DMS53 (cell line): Measurements from ENCODE around the gene SLC32A1.

Source experiments
- DNase-seq: peaks from one replicate; lab custom pipeline; 2025; lab: John Stamatoyannopoulos, UW

SLC32A1 gene

GRCh38 chr20:38723848-38724625 lies at the start of gene SLC32A1:
TSS of gene SLC32A1 (plus strand) at chr20:38724486. CDS start at chr20:38724725, 239 bp downstream.
- no peak for DNase-seq

GRCh38 chr20:38674765-38675133 lies 49.5 kb upstream of the SLC32A1 start:
- DNase-seq: no peak

GRCh38 chr20:38676576-38676975 lies 47.7 kb upstream of the SLC32A1 start:
- DNase-seq: no peak

- DNase-seq: peak; percentile 11
These were observed 43.6 kb upstream of the SLC32A1 start for GRCh38 chr20:38680500-38681306.

- DNase-seq: no peak
These were observed 39.0 kb upstream of the SLC32A1 start for GRCh38 chr20:38685271-38685670.

GRCh38 chr20:38685853-38686473 lies 38.3 kb upstream of the SLC32A1 start:
- peak; percentile 32 for DNase-seq

- DNase-seq: peak; percentile 50
These were observed 31.6 kb upstream of the SLC32A1 start for GRCh38 chr20:38692436-38693411.

GRCh38 chr20:38697306-38697705 lies 27.0 kb upstream of the SLC32A1 start:
- peak; percentile 13 for DNase-seq

- DNase-seq: no peak
These were observed 25.7 kb upstream of the SLC32A1 start for GRCh38 chr20:38698541-38698940.

GRCh38 chr20:38700141-38700540 lies 24.1 kb upstream of the SLC32A1 start:
- no peak for DNase-seq

- DNase-seq: no peak
These were observed 23.4 kb upstream of the SLC32A1 start for GRCh38 chr20:38700926-38701325.

GRCh38 chr20:38703526-38703925 lies 20.8 kb upstream of the SLC32A1 start:
- DNase-seq: no peak

- no peak for DNase-seq
These were observed 20.1 kb upstream of the SLC32A1 start for GRCh38 chr20:38704136-38704535.

GRCh38 chr20:38706509-38706908 lies 17.8 kb upstream of the SLC32A1 start:
- no peak for DNase-seq

- no peak for DNase-seq
These were observed 10.0 kb upstream of the SLC32A1 start for GRCh38 chr20:38714308-38714707.

- DNase-seq: no peak
These were observed 8.6 kb upstream of the SLC32A1 start for GRCh38 chr20:38715646-38716045.

- no peak for DNase-seq
These were observed 1.6 kb upstream of the SLC32A1 start for GRCh38 chr20:38722683-38723016.

GRCh38 chr20:38723017-38723847 lies 1.1 kb upstream of the SLC32A1 start:
- no peak for DNase-seq

GRCh38 chr20:38724626-38725147 lies 401 bp downstream of the SLC32A1 start:
- DNase-seq: no peak

- no peak for DNase-seq
These were observed 1.0 kb downstream of the SLC32A1 start for GRCh38 chr20:38725148-38725901.
